NCI-H1436 (cell line): ENCODE results near the gene L3HYPDH.

Experiments
- DNase-seq: peaks from one replicate; lab custom pipeline; 2025; lab: John Stamatoyannopoulos, UW

L3HYPDH gene

DNA sequence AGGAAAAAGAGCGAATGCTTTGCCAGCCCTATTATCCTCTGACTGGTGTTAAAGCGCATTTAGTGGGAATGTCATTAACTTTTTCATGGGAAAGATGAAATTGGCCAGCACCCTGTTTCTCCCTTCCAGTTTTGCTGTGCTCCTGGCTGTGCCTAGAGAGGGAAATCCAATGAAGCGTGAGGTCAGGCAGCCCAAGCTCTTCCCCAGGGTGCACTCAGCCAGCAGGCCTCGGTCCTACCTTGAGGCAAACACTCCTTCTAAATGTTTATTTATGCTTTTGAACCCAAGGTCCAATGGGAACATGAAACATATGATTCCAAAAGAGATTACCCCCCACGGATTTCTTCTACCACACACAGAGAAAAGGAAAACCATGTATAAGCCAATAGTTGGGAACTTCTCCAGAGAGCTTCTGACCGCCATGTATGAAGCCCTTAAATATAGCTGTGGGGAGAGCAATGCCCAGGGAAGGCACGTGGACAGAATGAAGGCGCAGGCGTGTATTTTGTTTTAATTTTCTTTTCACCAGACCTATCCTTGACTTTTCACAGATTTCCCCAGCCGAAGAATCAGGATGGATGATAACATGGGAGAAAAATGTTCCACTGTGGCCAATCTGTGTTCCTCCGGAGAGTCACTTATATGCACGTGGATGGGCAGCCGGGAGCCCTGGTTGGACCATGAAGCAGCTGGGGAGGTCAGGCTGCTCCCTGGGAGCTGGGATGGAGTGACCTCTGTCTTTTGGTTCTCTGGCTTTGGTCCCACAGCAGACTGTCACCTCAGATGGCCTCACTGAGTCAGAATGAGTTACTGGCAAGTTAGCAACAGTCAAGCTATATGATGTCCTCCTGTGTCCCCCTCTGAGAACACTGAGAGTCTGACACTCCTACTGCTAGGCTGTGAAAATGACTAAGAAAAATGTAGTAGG, 56.3 kb downstream of the L3HYPDH start:
- DNase-seq = no peak

DNA sequence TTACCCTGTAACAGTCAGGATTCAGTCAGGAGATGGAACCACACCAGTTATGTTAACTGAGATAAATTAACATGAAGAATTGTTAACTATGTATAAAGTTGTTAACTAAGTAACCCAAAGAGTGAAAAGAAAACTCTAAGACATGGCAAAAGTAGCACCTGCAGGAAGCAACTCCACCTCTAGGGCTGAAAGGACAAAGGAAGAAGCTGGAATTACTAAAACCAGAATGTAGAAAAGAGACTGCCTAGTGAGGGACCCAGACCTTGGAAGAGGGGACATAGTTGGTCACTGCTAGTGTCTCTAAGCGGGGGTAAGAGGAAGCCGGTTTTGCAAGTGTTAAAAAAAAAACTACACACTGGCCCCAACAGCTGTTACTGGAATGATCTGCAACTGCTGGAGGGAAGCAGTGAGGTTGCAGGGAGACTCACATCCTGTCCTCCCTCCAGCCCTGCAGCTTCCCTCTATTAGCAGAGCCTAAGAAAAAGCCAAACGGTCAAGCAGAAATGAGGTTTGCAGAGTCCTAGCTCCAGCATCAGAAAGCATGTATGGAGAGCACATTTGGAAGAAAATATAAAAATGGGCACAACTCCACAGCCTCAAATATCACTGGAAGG, 58.8 kb downstream of the L3HYPDH start:
- DNase-seq = no peak

GRCh38 chr14:59424341-59425071, 59.7 kb downstream of the L3HYPDH start:
- no peak for DNase-seq
